ENCODE data around the gene ANKRD52. TPM values are rescaled to one million over a fixed set of nuclear protein-coding genes. Genes with fewer than 3 reads are reported as not detected.

Gene ANKRD52
- total and polyA plus RNA-seq, 2 experiments from 2014 or later = 20.3 to 25.2 TPM

- TF ChIP-seq ZNF331 (CRISPR knock-in tag; IDR thresholded peaks at IDR 0.05; ENCODE audit: low read depth) = no peak
- TF ChIP-seq ZNF114 (CRISPR knock-in tag; IDR thresholded peaks at IDR 0.05) = no peak
Observed at GRCh38 chr12:56304872-56305590, 46.8 kb upstream of the ANKRD52 start (continued).

DNA sequence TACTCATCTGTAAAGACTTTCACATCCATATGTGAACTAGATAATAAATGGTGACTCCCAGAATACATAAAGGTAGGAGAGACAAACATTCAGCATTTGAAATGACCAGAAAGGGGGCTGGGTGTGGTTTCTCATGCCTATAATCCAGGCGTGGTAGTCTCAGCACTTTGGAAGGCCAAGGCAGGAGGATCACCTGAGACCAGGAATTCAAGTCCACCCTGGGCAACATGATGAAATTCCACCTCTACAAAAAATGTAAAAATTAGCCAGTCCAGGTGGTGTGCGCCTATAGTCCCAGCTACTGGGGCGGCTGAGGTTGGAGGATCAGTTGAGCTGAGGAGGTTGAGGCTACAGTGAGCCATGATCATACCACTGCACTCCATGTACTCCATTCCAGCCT lies 46.1 kb upstream of the ANKRD52 start:
- peaks cover 11% of the 10 kb centered on the region for H3K4me1 Mint-ChIP-seq
- no peak for DNase-seq (ENCODE audit: low spot score)
- peaks cover 54% of the 10 kb centered on the region for H3K36me3 Mint-ChIP-seq (ENCODE audit: low read depth)
- Histone ChIP-seq H3K4me3 (no peak overlapping the region), H2AFZ (no peak overlapping the region), H3K27me3 (ENCODE audit: insufficient read depth) (no peaks in the 10 kb centered on the region), H3K4me1 (ENCODE audit: insufficient read depth) (peaks cover 7% of the 10 kb centered on the region; the same call in 1 of the 2 replicates), H3K36me3 (ENCODE audit: insufficient read depth) (peaks cover 23% of the 10 kb centered on the region), H3K9me2 (ENCODE audit: insufficient read depth) (no peaks in the 10 kb centered on the region), H4K20me1 (replicated peaks; ENCODE audit: insufficient read depth) (peaks cover 11% of the 10 kb centered on the region; the same call in 1 of the 2 replicates), H3F3A (replicated peaks; ENCODE audit: low read depth) (peaks cover 36% of the 10 kb centered on the region), H3K79me2 (replicated peaks; ENCODE audit: insufficient read depth) (peaks cover 5% of the 10 kb centered on the region), H3K27ac (ENCODE audit: low read depth) (no peak overlapping the region), H3K4me2 (no peak overlapping the region)
- no peak overlapping the region for H3K4me3 Mint-ChIP-seq
- H3K9me3 Mint-ChIP-seq = no peaks in the 10 kb centered on the region; the same call in 2 of the 3 replicates
- peaks cover 7% of the 10 kb centered on the region for H3K27me3 Mint-ChIP-seq (ENCODE audit: insufficient read depth, low read depth, poor library complexity)
- no peak overlapping the region for H3K27ac Mint-ChIP-seq
- ATAC-seq = no peak
- TF ChIP-seq CREB1 (CRISPR knock-in tag; IDR thresholded peaks at IDR 0.05; ENCODE audit: low read depth) = no peak
- TF ChIP-seq EZH2phosphoT487 (IDR thresholded peaks at IDR 0.05; ENCODE audit: unreplicated experiment) = no peak
- no peak for TF ChIP-seq JUNB (IDR thresholded peaks at IDR 0.05; ENCODE audit: unreplicated experiment)
- TF ChIP-seq ZNF114 (CRISPR knock-in tag; IDR thresholded peaks at IDR 0.05) = no peak
- TF ChIP-seq CTCF (conservative IDR thresholded peaks at IDR 0.05; ENCODE audit: low read depth in 2 of 2) = no peak
- no peak for TF ChIP-seq STAT1 (IDR thresholded peaks at IDR 0.05; ENCODE audit: unreplicated experiment)
- no peak for TF ChIP-seq POLR2AphosphoS5 (IDR thresholded peaks at IDR 0.05; ENCODE audit: low read depth)
- no peak for TF ChIP-seq EZH2 (IDR thresholded peaks at IDR 0.05; ENCODE audit: low read depth, unreplicated experiment)
- no peak for TF ChIP-seq ZNF462 (CRISPR knock-in tag; IDR thresholded peaks at IDR 0.05)
- no peak for TF ChIP-seq ZNF331 (CRISPR knock-in tag; IDR thresholded peaks at IDR 0.05; ENCODE audit: low read depth)
- TF ChIP-seq ETS1 (IDR thresholded peaks at IDR 0.05) = no peak
- TF ChIP-seq, protein P1, sequence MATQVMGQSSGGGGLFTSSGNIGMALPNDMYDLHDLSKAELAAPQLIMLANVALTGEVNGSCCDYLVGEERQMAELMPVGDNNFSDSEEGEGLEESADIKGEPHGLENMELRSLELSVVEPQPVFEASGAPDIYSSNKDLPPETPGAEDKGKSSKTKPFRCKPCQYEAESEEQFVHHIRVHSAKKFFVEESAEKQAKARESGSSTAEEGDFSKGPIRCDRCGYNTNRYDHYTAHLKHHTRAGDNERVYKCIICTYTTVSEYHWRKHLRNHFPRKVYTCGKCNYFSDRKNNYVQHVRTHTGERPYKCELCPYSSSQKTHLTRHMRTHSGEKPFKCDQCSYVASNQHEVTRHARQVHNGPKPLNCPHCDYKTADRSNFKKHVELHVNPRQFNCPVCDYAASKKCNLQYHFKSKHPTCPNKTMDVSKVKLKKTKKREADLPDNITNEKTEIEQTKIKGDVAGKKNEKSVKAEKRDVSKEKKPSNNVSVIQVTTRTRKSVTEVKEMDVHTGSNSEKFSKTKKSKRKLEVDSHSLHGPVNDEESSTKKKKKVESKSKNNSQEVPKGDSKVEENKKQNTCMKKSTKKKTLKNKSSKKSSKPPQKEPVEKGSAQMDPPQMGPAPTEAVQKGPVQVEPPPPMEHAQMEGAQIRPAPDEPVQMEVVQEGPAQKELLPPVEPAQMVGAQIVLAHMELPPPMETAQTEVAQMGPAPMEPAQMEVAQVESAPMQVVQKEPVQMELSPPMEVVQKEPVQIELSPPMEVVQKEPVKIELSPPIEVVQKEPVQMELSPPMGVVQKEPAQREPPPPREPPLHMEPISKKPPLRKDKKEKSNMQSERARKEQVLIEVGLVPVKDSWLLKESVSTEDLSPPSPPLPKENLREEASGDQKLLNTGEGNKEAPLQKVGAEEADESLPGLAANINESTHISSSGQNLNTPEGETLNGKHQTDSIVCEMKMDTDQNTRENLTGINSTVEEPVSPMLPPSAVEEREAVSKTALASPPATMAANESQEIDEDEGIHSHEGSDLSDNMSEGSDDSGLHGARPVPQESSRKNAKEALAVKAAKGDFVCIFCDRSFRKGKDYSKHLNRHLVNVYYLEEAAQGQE (IDR thresholded peaks at IDR 0.05; ENCODE audit: unreplicated experiment) = no peak
